ENCODE measurements around the gene CELF2.

DNA sequence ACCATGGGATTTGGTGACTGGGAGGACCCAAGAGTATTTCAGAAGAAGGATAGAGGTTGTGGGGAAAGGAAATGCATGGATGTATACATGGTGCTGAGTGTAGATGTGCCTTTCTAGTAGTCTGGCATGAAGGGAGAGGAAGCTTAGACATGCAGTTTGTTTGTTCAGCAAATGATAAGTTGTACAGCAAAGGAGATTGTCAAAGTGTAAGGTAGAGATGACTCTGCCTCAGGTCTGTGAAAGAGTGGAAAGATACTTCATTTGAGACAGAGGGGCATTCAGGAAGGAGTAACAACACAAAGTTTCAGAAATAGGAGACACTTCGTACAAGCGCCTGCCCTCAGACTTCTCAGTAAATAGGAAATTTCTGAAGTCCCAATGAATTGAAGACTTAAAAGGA is 152.3 kb downstream of the CELF2 start:
- TF ChIP-seq, protein P1, sequence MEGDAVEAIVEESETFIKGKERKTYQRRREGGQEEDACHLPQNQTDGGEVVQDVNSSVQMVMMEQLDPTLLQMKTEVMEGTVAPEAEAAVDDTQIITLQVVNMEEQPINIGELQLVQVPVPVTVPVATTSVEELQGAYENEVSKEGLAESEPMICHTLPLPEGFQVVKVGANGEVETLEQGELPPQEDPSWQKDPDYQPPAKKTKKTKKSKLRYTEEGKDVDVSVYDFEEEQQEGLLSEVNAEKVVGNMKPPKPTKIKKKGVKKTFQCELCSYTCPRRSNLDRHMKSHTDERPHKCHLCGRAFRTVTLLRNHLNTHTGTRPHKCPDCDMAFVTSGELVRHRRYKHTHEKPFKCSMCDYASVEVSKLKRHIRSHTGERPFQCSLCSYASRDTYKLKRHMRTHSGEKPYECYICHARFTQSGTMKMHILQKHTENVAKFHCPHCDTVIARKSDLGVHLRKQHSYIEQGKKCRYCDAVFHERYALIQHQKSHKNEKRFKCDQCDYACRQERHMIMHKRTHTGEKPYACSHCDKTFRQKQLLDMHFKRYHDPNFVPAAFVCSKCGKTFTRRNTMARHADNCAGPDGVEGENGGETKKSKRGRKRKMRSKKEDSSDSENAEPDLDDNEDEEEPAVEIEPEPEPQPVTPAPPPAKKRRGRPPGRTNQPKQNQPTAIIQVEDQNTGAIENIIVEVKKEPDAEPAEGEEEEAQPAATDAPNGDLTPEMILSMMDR (IDR thresholded peaks at IDR 0.05), result no peak
- no peak for TF ChIP-seq POLR2A (IDR thresholded peaks at IDR 0.05)

Measured in thyroid gland (tissue), 4 donors.